Fibroblast of lung (primary cell): Measurements from ENCODE around the gene TMEM201.

Experiments
- CTCF ChIP-seq, 2 donors: IDR thresholded peaks in 1 of 2; conservative IDR thresholded peaks in 1 of 2; 1 replicate in 1 of 2; 2 replicates in 1 of 2; pipeline ENCODE4 v1.5.1; 2011 to 2012; ENCODE audit warnings: low read length in 2 of 2, control low read depth in 1 of 2, inconsistent platforms in 1 of 2, low read depth in 1 of 2, mild to moderate bottlenecking in 1 of 2
- EZH2 ChIP-seq: IDR thresholded peaks from 2 replicates; pipeline ENCODE4 v1.5.1; 2012; ENCODE audit warnings: low read length, control low read depth, mild to moderate bottlenecking; ENCODE audit errors: missing control alignments

DNA sequence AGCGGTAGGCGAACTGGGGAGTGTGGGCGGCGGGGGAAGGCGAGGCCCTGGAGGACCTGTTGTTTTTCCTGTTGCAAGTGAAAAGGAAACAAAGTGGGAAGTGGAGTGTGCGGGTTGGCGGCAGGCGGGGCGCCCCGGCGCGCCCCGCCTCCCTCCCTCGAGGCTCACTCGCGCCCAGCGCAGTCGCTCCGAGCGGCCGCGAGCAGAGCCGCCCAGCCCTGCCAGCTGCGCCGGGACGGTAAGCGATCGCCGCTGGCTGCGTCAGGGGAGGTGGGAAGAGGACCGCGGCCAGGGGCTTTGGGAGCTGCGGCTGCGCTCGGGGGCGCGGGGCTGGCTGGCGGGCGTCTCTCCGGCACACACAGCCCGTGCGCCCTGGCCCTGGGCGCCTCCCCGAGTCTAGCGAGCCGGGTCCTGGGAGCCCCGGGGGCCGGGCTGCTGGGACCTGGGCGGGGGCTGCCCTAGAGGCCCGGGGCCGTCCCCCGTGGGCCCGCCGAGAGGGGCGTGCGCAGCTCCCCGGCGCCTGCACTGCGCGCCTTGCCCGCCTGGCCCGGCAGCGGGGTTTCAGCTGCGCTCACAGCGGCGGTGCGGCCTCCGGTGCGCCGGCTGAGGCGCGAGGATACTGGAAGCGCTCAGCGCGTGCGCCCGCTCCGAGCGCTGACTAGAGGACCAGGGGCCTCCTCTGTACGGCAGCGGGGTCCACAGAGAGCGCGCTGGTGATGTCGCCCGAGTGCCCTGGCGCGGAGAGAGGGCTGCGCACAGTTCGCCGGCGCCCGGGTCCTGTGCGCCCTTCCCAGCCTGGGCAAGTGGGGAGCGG lies 63.1 kb downstream of the TMEM201 start, which contains the start of gene PIK3CD:
- TF ChIP-seq CTCF (conservative IDR thresholded peaks at IDR 0.05 in 1 of 2, IDR thresholded peaks at IDR 0.05 in 1 of 2; ENCODE audit: low read depth in 1 of 2, low read length in 2 of 2) (no peak), EZH2 (no peak)
